ENCODE results near the gene ZMYM2.

DNA sequence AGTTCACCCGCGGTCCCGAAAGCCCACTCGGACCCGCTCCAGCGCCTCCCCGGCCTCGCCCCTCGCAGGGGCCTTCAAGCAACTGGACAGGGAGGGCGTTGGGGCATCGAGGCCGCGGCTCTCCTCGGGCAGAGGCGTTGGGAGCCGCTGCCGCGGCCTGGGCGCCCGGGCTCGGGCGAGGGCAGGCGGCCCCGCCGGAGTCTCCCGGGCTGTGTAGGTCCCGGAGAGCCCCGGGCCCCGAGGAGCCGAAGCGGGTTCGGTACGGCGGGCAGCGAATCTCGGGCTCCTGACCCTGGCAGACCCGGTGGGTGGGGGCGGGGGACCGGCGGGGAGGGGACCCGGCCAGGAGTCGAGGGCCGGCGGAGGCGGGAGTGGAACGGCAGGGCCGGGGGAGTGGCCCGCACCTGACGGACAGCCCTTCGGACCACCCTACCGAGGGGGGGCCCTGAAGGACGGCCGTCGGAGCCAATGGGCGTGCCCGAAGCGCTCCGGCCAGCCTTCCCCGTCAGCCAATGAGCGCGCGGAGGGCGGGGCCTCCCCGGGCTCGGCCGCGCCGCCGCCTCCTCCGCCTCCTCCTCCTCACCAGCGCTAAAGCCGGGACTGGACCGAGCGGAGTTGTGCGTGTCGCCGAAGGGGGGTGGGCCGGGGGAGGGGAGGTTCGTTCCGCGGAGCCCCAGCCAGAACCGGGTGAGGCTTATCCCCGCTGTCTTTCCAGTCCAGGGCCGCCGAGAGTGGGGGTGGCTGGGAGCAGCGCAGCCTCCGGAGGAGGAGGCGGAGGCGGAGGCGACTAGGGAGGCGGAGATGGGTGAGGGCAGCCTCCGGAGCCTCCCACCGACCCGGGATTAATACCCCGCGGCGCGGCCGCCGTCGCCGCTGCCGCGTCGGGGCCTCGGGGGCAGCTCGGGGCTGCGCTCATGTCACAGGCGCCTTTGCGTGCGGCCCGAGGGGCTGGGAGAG is at the start of gene ZMYM2:
- TF ChIP-seq, protein P1, sequence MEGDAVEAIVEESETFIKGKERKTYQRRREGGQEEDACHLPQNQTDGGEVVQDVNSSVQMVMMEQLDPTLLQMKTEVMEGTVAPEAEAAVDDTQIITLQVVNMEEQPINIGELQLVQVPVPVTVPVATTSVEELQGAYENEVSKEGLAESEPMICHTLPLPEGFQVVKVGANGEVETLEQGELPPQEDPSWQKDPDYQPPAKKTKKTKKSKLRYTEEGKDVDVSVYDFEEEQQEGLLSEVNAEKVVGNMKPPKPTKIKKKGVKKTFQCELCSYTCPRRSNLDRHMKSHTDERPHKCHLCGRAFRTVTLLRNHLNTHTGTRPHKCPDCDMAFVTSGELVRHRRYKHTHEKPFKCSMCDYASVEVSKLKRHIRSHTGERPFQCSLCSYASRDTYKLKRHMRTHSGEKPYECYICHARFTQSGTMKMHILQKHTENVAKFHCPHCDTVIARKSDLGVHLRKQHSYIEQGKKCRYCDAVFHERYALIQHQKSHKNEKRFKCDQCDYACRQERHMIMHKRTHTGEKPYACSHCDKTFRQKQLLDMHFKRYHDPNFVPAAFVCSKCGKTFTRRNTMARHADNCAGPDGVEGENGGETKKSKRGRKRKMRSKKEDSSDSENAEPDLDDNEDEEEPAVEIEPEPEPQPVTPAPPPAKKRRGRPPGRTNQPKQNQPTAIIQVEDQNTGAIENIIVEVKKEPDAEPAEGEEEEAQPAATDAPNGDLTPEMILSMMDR (IDR thresholded peaks at IDR 0.05; ENCODE audit: extremely low read depth in 1 of 2, insufficient read depth in 1 of 2, low read depth in 1 of 2, low read length in 2 of 2) = no peak
- TF ChIP-seq POLR2AphosphoS5 (IDR thresholded peaks at IDR 0.05; ENCODE audit: insufficient read depth, low read depth, low read length) (peak; percentile 32), MAX (IDR thresholded peaks at IDR 0.05; ENCODE audit: insufficient read depth, insufficient read length) (no peak)
